GM21381 (cell line): Measurements from ENCODE around the gene TBX2.
"Not testable (repeated sequence)": the region's sequence is repeated elsewhere in the genome, so short reads cannot be mapped to it uniquely, and the experiment has no call there.

Experiments used
- ATAC-seq: cut with Tn5 transposase; IDR thresholded peaks from one replicate; pipeline ENCODE4 v1.9.1; 2021; ENCODE audit warnings: mild to moderate bottlenecking, moderate library complexity; ENCODE audit not compliant: unreplicated experiment

Gene TBX2

GRCh38 chr17:61427567-61427966, 27.9 kb downstream of the TBX2 start:
- no peak for ATAC-seq

- ATAC-seq: no peak
Measured at GRCh38 chr17:61429274-61429673, 29.6 kb downstream of the TBX2 start.

- not testable (repeated sequence) for ATAC-seq
Measured at GRCh38 chr17:61429831-61430230, 30.2 kb downstream of the TBX2 start.

- ATAC-seq: no peak
Measured at GRCh38 chr17:61431594-61432311, 32.1 kb downstream of the TBX2 start.

- no peak for ATAC-seq
Measured at GRCh38 chr17:61436273-61436672, 36.6 kb downstream of the TBX2 start.

GRCh38 chr17:61436995-61437704, 37.5 kb downstream of the TBX2 start:
- ATAC-seq: no peak

GRCh38 chr17:61440697-61441096, 41.1 kb downstream of the TBX2 start:
- no peak for ATAC-seq

- not testable (repeated sequence) for ATAC-seq
Measured at GRCh38 chr17:61441507-61441906, 41.9 kb downstream of the TBX2 start.

GRCh38 chr17:61442136-61442775, 42.6 kb downstream of the TBX2 start:
- no peak for ATAC-seq

- ATAC-seq: no peak
Measured at GRCh38 chr17:61442878-61443474, 43.3 kb downstream of the TBX2 start.

GRCh38 chr17:61443475-61443882, 43.8 kb downstream of the TBX2 start:
- no peak for ATAC-seq

GRCh38 chr17:61444075-61444474, 44.4 kb downstream of the TBX2 start:
- ATAC-seq: no peak

GRCh38 chr17:61444831-61445230, 45.2 kb downstream of the TBX2 start:
- no peak for ATAC-seq

GRCh38 chr17:61447358-61447757, 47.7 kb downstream of the TBX2 start:
- no peak for ATAC-seq

- no peak for ATAC-seq
Measured at GRCh38 chr17:61448042-61448441, 48.4 kb downstream of the TBX2 start.

- not testable (repeated sequence) for ATAC-seq
Measured at GRCh38 chr17:61449140-61449539, 49.5 kb downstream of the TBX2 start.

GRCh38 chr17:61449707-61450640, 50.3 kb downstream of the TBX2 start:
- no peak for ATAC-seq

GRCh38 chr17:61450641-61451537, 51.2 kb downstream of the TBX2 start:
- no peak for ATAC-seq

GRCh38 chr17:61451538-61452300, 52.1 kb downstream of the TBX2 start:
- ATAC-seq: no peak
